Stimulated activated naive B cell treated with anti-CD40 and anti-IgM and Interleukin-4, amounts not matched to agents 10 μg/mL and 1 μg/mL and 100 μg/mL, for 72 hours (primary cell): Measurements from ENCODE around the gene PPP1R37.
A peak's percentile ranks its signal among the peaks of the same experiment; 100 is the strongest.

ENCODE experiments used
- ATAC-seq, 2 donors: fragments of 150-1000 bp; cut with Tn5 transposase; replicated peaks; 2 replicates each; pipeline ENCODE4 v1.10.0; 2021; ENCODE audit warnings: moderate library complexity in 1 of 2
- DNase-seq: peaks from one replicate; pipeline ENCODE4 v3.0.0; 2021
- H3K27ac Mint-ChIP-seq: one replicate; pipeline ENCODE4 v1.8.0; 2022; ENCODE audit warnings: mild to moderate bottlenecking, mixed read lengths
- H3K27me3 Mint-ChIP-seq, 2 donors: one replicate each; pipeline ENCODE4 v1.8.0; 2022; ENCODE audit warnings: mixed read lengths in 2 of 2
- H3K36me3 Mint-ChIP-seq, 2 donors: one replicate each; pipeline ENCODE4 v1.8.0; 2022; ENCODE audit warnings: mixed read lengths in 2 of 2, mild to moderate bottlenecking in 1 of 2
- H3K4me1 Mint-ChIP-seq, 2 donors: one replicate each; pipeline ENCODE4 v1.8.0; 2022; ENCODE audit warnings: mixed read lengths in 2 of 2, mild to moderate bottlenecking in 1 of 2
- H3K4me3 Mint-ChIP-seq, 2 donors: one replicate each; pipeline ENCODE4 v1.8.0; 2022; ENCODE audit warnings: mild to moderate bottlenecking in 2 of 2, mixed read lengths in 2 of 2, moderate library complexity in 1 of 2
- H3K9me3 Mint-ChIP-seq, 2 donors: one replicate each; pipeline ENCODE4 v1.8.0; 2022; ENCODE audit warnings: mixed read lengths in 2 of 2, mild to moderate bottlenecking in 1 of 2

PPP1R37 gene, protein sequence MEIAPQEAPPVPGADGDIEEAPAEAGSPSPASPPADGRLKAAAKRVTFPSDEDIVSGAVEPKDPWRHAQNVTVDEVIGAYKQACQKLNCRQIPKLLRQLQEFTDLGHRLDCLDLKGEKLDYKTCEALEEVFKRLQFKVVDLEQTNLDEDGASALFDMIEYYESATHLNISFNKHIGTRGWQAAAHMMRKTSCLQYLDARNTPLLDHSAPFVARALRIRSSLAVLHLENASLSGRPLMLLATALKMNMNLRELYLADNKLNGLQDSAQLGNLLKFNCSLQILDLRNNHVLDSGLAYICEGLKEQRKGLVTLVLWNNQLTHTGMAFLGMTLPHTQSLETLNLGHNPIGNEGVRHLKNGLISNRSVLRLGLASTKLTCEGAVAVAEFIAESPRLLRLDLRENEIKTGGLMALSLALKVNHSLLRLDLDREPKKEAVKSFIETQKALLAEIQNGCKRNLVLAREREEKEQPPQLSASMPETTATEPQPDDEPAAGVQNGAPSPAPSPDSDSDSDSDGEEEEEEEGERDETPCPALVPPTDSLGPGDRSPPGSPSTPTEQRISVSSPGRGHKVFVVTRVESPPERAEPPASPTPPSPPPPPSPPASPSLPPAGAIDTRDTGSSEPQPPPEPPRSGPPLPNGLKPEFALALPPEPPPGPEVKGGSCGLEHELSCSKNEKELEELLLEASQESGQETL

DNA sequence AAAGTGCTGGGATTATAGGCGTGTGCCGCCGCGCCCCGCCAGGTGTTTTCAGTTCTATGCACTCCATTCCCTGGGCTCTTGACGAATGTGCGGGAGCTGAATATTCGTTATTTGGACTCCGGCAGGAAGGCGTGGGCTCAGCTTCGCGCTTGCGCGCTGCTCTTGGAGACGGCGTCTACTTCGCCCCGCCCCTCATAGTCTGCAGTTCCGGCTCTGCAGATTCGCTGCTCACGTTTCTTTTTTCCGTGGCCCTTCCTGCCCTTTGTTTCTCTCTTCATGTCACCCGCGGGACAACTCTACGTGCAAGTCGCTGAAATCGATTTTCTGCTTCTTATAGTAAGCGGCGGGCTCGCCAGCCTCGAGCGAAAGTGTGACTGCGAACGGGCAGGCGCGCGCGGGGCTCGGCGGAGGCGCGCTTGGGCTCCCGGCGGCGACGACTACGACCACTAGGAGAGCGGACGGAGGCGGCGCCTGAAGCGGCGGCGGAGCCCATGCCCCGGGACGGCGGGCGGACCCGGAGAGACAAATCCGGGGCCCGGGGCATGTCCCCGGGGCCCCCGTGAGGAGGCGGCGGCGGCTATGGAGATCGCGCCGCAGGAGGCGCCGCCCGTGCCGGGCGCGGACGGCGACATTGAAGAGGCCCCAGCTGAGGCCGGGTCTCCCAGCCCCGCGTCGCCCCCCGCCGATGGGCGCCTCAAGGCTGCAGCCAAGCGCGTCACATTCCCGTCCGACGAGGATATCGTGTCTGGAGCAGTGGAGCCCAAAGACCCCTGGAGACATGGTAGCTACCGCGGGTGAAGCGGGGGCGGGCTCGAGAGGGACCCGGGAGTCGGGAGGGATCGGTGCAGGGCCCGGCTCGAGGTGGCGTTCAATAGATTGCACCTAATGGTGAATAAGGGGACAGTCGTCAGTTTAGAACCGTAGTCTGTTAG lies at the start of gene PPP1R37:
Gene PPP1R37, plus strand, starts transcription at position 433 of the 932 bp plus-strand sequence. Its CDS starts 147 bp downstream, at position 580.
- H3K36me3 Mint-ChIP-seq = peaks cover 15 to 53% of the 10 kb centered on the region in 2 donors
- H3K4me1 Mint-ChIP-seq = peaks cover 41 to 69% of the 10 kb centered on the region in 2 donors
- ATAC-seq (peak; percentile 73 to 81), DNase-seq (peak; percentile 91)
- H3K27me3 Mint-ChIP-seq = no peaks in the 10 kb centered on the region
- H3K9me3 Mint-ChIP-seq = peaks cover 2 to 4% of the 10 kb centered on the region in 2 donors
- peak within 1 kb of the TSS; percentile 100 for H3K27ac Mint-ChIP-seq
- peak within 1 kb of the TSS; percentile 100 for H3K4me3 Mint-ChIP-seq

DNA sequence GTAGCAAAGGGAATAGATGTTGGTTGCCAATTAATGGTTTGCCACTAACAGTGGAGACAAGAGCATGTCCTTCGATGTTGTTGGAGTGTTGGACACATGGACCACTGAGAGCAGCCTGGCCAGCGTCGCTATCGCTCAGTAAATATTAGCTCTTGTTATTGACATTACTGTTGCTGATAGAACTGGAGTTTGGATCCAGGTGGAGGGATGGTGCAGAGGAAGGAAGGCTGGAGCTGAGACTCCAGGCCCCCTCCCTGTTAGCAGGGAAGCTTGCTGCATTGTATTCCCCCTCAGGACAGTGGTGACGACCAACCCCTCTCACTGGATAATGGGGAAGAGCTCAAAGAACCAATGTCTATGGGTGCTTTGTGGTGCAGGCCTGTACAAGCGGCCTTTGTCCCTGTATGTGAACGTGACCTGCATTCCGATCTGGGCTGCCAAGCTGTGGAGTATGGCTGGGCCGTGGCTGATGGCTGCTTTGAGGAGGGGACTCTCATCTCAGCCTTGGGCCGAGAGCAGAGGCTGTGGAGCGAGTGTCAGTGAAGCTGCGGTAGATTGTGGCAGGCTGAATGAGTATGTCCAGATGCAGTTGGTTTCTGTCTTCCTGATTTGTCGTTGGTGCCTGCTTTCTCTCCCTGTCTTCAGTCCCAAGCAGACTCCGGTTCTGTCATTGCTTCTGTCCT lies 47.2 kb upstream of the PPP1R37 start:
- Mint-ChIP-seq H3K27me3 (no peaks in the 10 kb centered on the region), H3K4me1 (peaks cover 52 to 75% of the 10 kb centered on the region in 2 donors), H3K4me3 (peak overlapping the region in 1 of 2 donors; percentile 39), H3K27ac (peak overlapping the region; percentile 92), H3K36me3 (peaks cover 42 to 54% of the 10 kb centered on the region in 2 donors), H3K9me3 (no peaks in the 10 kb centered on the region)
- ATAC-seq (no peak), DNase-seq (no peak)

DNA sequence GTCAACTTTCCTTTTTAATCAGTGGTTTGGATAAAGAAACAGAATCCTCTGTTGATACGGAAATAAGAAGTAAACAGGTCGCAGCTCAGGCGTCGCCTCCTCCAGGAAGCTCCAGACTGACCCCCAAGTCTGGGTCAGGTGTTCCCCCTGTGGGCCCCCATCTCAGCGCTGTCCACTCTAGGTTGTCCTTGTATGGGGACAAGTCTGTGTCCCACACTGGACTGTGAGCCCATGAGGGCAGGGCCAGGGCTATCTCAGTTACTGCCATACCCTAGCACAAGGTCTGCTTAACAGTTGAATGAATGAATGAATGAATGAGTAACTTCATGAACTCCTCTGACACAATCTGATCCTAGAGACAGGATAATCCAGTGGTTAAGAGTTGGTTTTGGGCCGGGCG lies 46.6 kb upstream of the PPP1R37 start:
- DNase-seq = no peak
- ATAC-seq = no peak
- Mint-ChIP-seq H3K36me3 (peaks cover 42 to 55% of the 10 kb centered on the region in 2 donors), H3K9me3 (no peaks in the 10 kb centered on the region), H3K27me3 (no peaks in the 10 kb centered on the region), H3K4me3 (peak overlapping the region; percentile 81 to 83), H3K4me1 (peaks cover 51 to 75% of the 10 kb centered on the region in 2 donors), H3K27ac (peak overlapping the region; percentile 92)

DNA sequence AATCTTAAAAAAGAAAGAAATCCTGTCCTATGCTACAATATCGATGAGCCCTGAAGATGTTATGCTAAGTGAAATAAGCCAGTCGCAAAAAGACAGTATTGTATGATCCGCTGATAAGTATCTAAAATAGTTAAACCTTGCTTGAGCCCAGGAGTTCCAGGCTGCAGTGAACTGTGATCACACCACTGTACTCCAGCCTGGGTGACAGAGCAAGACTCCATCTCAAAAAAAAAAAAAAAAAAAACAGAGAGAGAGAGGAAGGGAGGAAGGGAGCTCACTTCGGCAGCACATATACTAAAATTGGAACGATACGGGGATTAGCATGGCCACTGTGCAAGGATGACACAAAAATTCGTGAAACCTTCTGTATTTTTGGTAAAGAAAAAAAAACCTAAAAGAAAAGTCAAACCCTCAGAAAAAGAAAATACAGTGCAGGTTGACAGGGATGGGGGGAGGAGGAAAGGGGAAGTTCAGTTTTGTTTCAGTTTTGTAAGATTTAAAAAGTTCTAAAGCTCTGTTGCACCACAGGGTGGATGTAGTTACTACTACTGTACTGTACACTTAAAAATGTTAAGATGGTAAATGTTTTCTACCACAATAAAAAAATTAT lies 45.7 kb upstream of the PPP1R37 start:
- peaks cover 39 to 51% of the 10 kb centered on the region in 2 donors for H3K36me3 Mint-ChIP-seq
- H3K4me1 Mint-ChIP-seq = peaks cover 52 to 75% of the 10 kb centered on the region in 2 donors
- peak overlapping the region; percentile 81 to 83 for H3K4me3 Mint-ChIP-seq
- H3K27ac Mint-ChIP-seq = peak overlapping the region; percentile 93
- no peaks in the 10 kb centered on the region for H3K9me3 Mint-ChIP-seq
- DNase-seq = no peak
- peak; percentile 88 to 90 for ATAC-seq
- no peaks in the 10 kb centered on the region for H3K27me3 Mint-ChIP-seq

DNA sequence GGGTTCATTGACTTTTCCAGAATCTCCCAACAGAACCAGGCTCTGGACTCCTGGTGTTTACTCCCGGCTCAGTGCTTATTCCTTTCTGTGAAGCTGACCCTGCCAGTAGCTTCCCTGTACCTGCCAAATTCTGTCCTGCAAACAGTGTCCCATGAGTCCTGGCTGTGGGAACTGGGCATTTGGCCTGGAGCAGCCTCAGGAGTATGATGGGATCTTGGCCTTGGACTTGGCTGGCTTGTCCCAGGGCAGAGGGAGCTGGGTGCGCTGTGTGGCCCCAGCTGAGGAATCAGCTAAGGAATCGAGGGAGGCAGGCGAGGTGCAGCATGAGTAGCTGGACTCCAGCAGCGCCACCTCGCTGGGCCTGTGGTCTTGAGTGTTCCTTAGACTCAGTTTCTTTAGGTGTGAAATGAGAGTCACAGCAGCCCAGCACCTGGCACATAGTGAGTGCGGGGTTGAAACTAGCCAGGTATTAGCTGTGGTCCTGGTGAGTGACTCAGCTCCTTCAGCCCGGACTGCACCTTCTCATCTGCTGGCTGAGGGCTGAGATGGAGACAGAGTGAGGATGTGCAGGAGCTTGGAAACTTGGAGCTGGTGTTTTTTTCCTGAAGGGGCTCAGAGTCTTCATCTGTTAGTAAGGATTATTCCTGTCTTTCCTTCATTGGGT lies 43.8 kb upstream of the PPP1R37 start:
- peaks cover 43 to 56% of the 10 kb centered on the region in 2 donors for H3K36me3 Mint-ChIP-seq
- H3K27me3 Mint-ChIP-seq = no peaks in the 10 kb centered on the region
- ATAC-seq (no peak), DNase-seq (no peak)
- H3K27ac Mint-ChIP-seq = peak overlapping the region; percentile 84
- peaks cover 56 to 79% of the 10 kb centered on the region in 2 donors for H3K4me1 Mint-ChIP-seq
- no peaks in the 10 kb centered on the region for H3K9me3 Mint-ChIP-seq
- H3K4me3 Mint-ChIP-seq = peak overlapping the region in 1 of 2 donors; percentile 5

DNA sequence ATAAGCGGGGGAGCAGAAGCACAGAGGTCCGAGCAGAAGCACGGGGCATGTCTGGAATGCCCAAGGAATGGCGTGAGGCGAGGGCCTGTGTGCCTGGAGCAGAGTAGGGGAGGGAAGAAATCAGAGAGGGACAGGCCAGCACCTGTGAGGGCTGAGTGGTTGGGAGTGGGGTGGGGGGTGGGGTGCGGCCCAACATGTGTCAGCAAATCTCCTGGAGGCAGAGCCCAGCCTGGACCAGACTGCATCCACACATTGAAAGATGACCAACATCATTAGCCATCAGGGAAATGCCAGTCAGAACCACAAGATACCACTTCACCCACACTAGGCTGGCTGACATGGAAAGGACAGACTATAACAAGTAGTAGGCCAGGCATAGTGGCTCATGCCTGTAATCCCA lies 42.9 kb upstream of the PPP1R37 start:
- Mint-ChIP-seq H3K4me3 (no peak overlapping the region), H3K9me3 (no peaks in the 10 kb centered on the region), H3K27me3 (no peaks in the 10 kb centered on the region), H3K27ac (peak overlapping the region; percentile 84), H3K36me3 (peaks cover 44 to 61% of the 10 kb centered on the region in 2 donors), H3K4me1 (peaks cover 54 to 75% of the 10 kb centered on the region in 2 donors)
- DNase-seq (no peak), ATAC-seq (no peak)

GRCh38 chr19:45051929-45052579 lies 40.9 kb upstream of the PPP1R37 start:
- peak overlapping the region; percentile 81 for H3K27ac Mint-ChIP-seq
- H3K27me3 Mint-ChIP-seq = no peaks in the 10 kb centered on the region
- H3K4me3 Mint-ChIP-seq = peak overlapping the region; percentile 26 to 47
- H3K36me3 Mint-ChIP-seq = peaks cover 31 to 54% of the 10 kb centered on the region in 2 donors
- DNase-seq = peak; percentile 23
- H3K9me3 Mint-ChIP-seq = no peaks in the 10 kb centered on the region
- ATAC-seq = peak; percentile 78 to 82
- peaks cover 45 to 72% of the 10 kb centered on the region in 2 donors for H3K4me1 Mint-ChIP-seq

DNA sequence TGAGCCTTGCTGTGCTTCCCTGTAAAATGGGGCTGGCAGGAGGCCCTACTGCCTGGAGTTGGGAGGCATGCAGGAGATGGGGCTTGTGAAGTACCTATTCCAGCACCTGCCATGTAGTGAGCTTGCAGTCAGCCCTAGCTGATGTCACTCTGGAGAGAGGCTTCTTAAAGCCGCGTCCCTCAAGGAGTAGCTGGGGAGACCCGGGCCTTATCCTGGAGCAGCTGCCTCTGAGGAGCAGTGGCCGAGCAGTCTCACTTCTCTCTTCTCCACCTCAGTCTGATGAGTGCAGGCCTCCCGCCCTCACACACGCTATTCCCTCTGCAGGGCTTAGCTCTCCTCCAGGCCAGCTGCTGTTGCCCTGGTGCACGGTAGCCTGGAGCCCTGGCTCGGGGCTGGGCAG lies 36.1 kb upstream of the PPP1R37 start:
- peak overlapping the region; percentile 79 for H3K27ac Mint-ChIP-seq
- peaks cover 44 to 68% of the 10 kb centered on the region in 2 donors for H3K36me3 Mint-ChIP-seq
- DNase-seq (no peak), ATAC-seq (peak; percentile 26 to 30)
- no peak overlapping the region for H3K4me3 Mint-ChIP-seq
- H3K9me3 Mint-ChIP-seq = no peaks in the 10 kb centered on the region
- no peaks in the 10 kb centered on the region for H3K27me3 Mint-ChIP-seq
- peaks cover 39 to 51% of the 10 kb centered on the region in 2 donors for H3K4me1 Mint-ChIP-seq

- H3K4me3 Mint-ChIP-seq = no peak overlapping the region
- H3K27me3 Mint-ChIP-seq = no peaks in the 10 kb centered on the region
- H3K9me3 Mint-ChIP-seq = no peaks in the 10 kb centered on the region
- ATAC-seq (no peak), DNase-seq (no peak)
- peaks cover 38 to 64% of the 10 kb centered on the region in 2 donors for H3K36me3 Mint-ChIP-seq
- peaks cover 33 to 45% of the 10 kb centered on the region in 2 donors for H3K4me1 Mint-ChIP-seq
- peak overlapping the region; percentile 66 for H3K27ac Mint-ChIP-seq
Observed at GRCh38 chr19:45057444-45057843, 35.5 kb upstream of the PPP1R37 start.

DNA sequence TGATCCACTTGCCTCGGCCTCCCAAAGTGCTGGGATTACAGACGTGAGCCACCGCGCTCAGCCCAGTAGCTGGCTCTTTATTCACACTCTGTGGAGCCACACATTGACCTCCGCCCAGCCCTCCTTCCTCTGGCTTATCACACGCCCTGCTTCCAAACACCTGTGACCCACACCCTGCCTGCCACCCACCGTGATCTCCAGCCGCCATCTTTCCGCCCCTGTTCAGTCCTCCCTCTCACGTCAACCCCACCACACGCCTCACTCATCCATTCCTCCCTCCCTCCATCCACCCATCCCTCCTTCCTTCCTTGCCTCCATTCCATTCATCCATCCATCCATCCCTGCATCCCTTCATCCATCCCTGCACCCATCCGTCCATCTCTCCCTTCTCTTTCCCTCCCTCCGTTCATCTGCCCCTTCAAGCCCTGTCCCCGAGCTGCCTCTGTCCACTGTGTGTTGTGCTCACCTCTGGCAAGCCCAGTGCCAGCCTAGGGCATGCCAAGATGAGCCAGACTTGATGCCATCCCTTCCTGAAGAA lies 34.3 kb upstream of the PPP1R37 start:
- DNase-seq = no peak
- ATAC-seq = no peak

GRCh38 chr19:45059258-45059965 lies 33.6 kb upstream of the PPP1R37 start:
- H3K27me3 Mint-ChIP-seq = no peaks in the 10 kb centered on the region
- peaks cover 38 to 65% of the 10 kb centered on the region in 2 donors for H3K36me3 Mint-ChIP-seq
- DNase-seq (peak; percentile 73), ATAC-seq (peak; percentile 93 to 94)
- no peaks in the 10 kb centered on the region for H3K9me3 Mint-ChIP-seq
- no peak overlapping the region for H3K4me3 Mint-ChIP-seq
- H3K4me1 Mint-ChIP-seq = peaks cover 30 to 38% of the 10 kb centered on the region in 2 donors
- H3K27ac Mint-ChIP-seq = peak overlapping the region; percentile 91

More for the DNA sequence above, 34.3 kb upstream of the PPP1R37 start:
- H3K4me3 Mint-ChIP-seq = no peak overlapping the region
- peaks cover 37 to 65% of the 10 kb centered on the region in 2 donors for H3K36me3 Mint-ChIP-seq
- no peaks in the 10 kb centered on the region for H3K9me3 Mint-ChIP-seq
- H3K4me1 Mint-ChIP-seq = peaks cover 30 to 38% of the 10 kb centered on the region in 2 donors
- H3K27me3 Mint-ChIP-seq = no peaks in the 10 kb centered on the region
- peak overlapping the region; percentile 43 for H3K27ac Mint-ChIP-seq
